ENCODE results near the gene APOD. TPM values are rescaled to one million over a fixed set of nuclear protein-coding genes. Genes with fewer than 3 reads are reported as not detected.
"Not testable (repeated sequence)": the region's sequence is repeated elsewhere in the genome, so short reads cannot be mapped to it uniquely, and the experiment has no call there.

APOD gene
- total RNA-seq (2014; rRNA removed; shearing (Covaris generic)): 0.12 TPM in 1 of 2 replicates, not detected in the other

GRCh38 chr3:195583831-195584542 is at the start of gene APOD:
APOD (minus strand) TSS chr3:195583940; CDS start chr3:195579461, 4,479 bp downstream.
- peak; percentile 33 for DNase-seq (ENCODE audit: low spot score)

GRCh38 chr3:195633351-195633750 is 49.6 kb upstream of the APOD start:
- DNase-seq (ENCODE audit: low spot score): not testable (repeated sequence)

GRCh38 chr3:195632501-195633185 is 48.9 kb upstream of the APOD start:
- DNase-seq (ENCODE audit: low spot score): not testable (repeated sequence)

GRCh38 chr3:195632046-195632445 is 48.3 kb upstream of the APOD start:
- not testable (repeated sequence) for DNase-seq (ENCODE audit: low spot score)

- DNase-seq (ENCODE audit: low spot score): not testable (repeated sequence)
Observed at GRCh38 chr3:195630938-195631495, 47.3 kb upstream of the APOD start.

GRCh38 chr3:195630086-195630917 is 46.6 kb upstream of the APOD start:
- DNase-seq (ENCODE audit: low spot score): not testable (repeated sequence)

- DNase-seq (ENCODE audit: low spot score): not testable (repeated sequence)
Observed at GRCh38 chr3:195629682-195630081, 45.9 kb upstream of the APOD start.

GRCh38 chr3:195628386-195628920 is 44.7 kb upstream of the APOD start:
- DNase-seq (ENCODE audit: low spot score): not testable (repeated sequence)

- DNase-seq (ENCODE audit: low spot score): not testable (repeated sequence)
Observed at GRCh38 chr3:195627515-195628385, 44.0 kb upstream of the APOD start.

GRCh38 chr3:195624603-195625560 is 41.1 kb upstream of the APOD start:
- DNase-seq (ENCODE audit: low spot score): not testable (repeated sequence)

GRCh38 chr3:195624171-195624570 is 40.4 kb upstream of the APOD start:
- DNase-seq (ENCODE audit: low spot score): not testable (repeated sequence)

- DNase-seq (ENCODE audit: low spot score): not testable (repeated sequence)
Observed at GRCh38 chr3:195623217-195623965, 39.7 kb upstream of the APOD start.

- not testable (repeated sequence) for DNase-seq (ENCODE audit: low spot score)
Observed at GRCh38 chr3:195622523-195623170, 38.9 kb upstream of the APOD start.

GRCh38 chr3:195622012-195622411 is 38.3 kb upstream of the APOD start:
- not testable (repeated sequence) for DNase-seq (ENCODE audit: low spot score)

- not testable (repeated sequence) for DNase-seq (ENCODE audit: low spot score)
Observed at GRCh38 chr3:195621095-195621494, 37.4 kb upstream of the APOD start.

- DNase-seq (ENCODE audit: low spot score): not testable (repeated sequence)
Observed at GRCh38 chr3:195620476-195620875, 36.7 kb upstream of the APOD start.

- DNase-seq (ENCODE audit: low spot score): not testable (repeated sequence)
Observed at GRCh38 chr3:195619591-195620369, 36.0 kb upstream of the APOD start.

Data from H4 (cell line).